ENCODE measurements around the gene AGK. TPM values are rescaled to one million over a fixed set of nuclear protein-coding genes. Genes with fewer than 3 reads are reported as not detected.

The AGK gene
- total RNA-seq (2014; rRNA removed; shearing (Covaris generic)): 45.3 and 53.5 TPM in 2 replicates

GRCh38 chr7:141551094-141551781, at the start of gene AGK:
TSS of gene AGK (plus strand) at chr7:141551410. CDS start at chr7:141555467, 4,057 bp downstream.
- DNase-seq (ENCODE audit: low spot score): peak; percentile 72
- in situ Hi-C loops (cut with HindIII; ENCODE audit: low sequenced_read_pairs): no loop called here

- in situ Hi-C loops (cut with HindIII; ENCODE audit: low sequenced_read_pairs): no loop called here
- no peak for DNase-seq (ENCODE audit: low spot score)
Observed at GRCh38 chr7:141501451-141501850, 49.8 kb upstream of the AGK start.

GRCh38 chr7:141511316-141511675, 39.9 kb upstream of the AGK start:
- in situ Hi-C loops (cut with HindIII; ENCODE audit: low sequenced_read_pairs): no loop called here
- DNase-seq (ENCODE audit: low spot score): peak; percentile 11

- in situ Hi-C loops (cut with HindIII; ENCODE audit: low sequenced_read_pairs): no loop called here
- peak; percentile 47 for DNase-seq (ENCODE audit: low spot score)
Observed at GRCh38 chr7:141511676-141512396, 39.4 kb upstream of the AGK start.

GRCh38 chr7:141512597-141512996, 38.6 kb upstream of the AGK start:
- in situ Hi-C loops (cut with HindIII; ENCODE audit: low sequenced_read_pairs): no loop called here
- DNase-seq (ENCODE audit: low spot score): no peak

- in situ Hi-C loops (cut with HindIII; ENCODE audit: low sequenced_read_pairs): no loop called here
- no peak for DNase-seq (ENCODE audit: low spot score)
Observed at GRCh38 chr7:141513720-141514119, 37.5 kb upstream of the AGK start.

- in situ Hi-C loops (cut with HindIII; ENCODE audit: low sequenced_read_pairs): no loop called here
Observed at GRCh38 chr7:141515941-141516340, 35.3 kb upstream of the AGK start.

GRCh38 chr7:141519623-141520022, 31.6 kb upstream of the AGK start:
- no peak for DNase-seq (ENCODE audit: low spot score)

More at GRCh38 chr7:141515941-141516340, 35.3 kb upstream of the AGK start:
- no peak for DNase-seq (ENCODE audit: low spot score)

GRCh38 chr7:141522657-141523342, 28.4 kb upstream of the AGK start:
- no peak for DNase-seq (ENCODE audit: low spot score)
- in situ Hi-C loops (cut with HindIII; ENCODE audit: low sequenced_read_pairs): no loop called here

More at GRCh38 chr7:141519623-141520022, 31.6 kb upstream of the AGK start:
- in situ Hi-C loops (cut with HindIII; ENCODE audit: low sequenced_read_pairs): no loop called here

GRCh38 chr7:141525973-141526514, 25.2 kb upstream of the AGK start:
- in situ Hi-C loops (cut with HindIII; ENCODE audit: low sequenced_read_pairs): no loop called here
- no peak for DNase-seq (ENCODE audit: low spot score)

- DNase-seq (ENCODE audit: low spot score): no peak
- in situ Hi-C loops (cut with HindIII; ENCODE audit: low sequenced_read_pairs): no loop called here
Observed at GRCh38 chr7:141527076-141527475, 24.1 kb upstream of the AGK start.

- in situ Hi-C loops (cut with HindIII; ENCODE audit: low sequenced_read_pairs): no loop called here
- no peak for DNase-seq (ENCODE audit: low spot score)
Observed at GRCh38 chr7:141528399-141528798, 22.8 kb upstream of the AGK start.

- in situ Hi-C loops (cut with HindIII; ENCODE audit: low sequenced_read_pairs): no loop called here
Observed at GRCh38 chr7:141533149-141533949, 17.9 kb upstream of the AGK start.

GRCh38 chr7:141534757-141535737, 16.2 kb upstream of the AGK start:
- in situ Hi-C loops (cut with HindIII; ENCODE audit: low sequenced_read_pairs): no loop called here
- DNase-seq (ENCODE audit: low spot score): no peak

More at GRCh38 chr7:141533149-141533949, 17.9 kb upstream of the AGK start:
- DNase-seq (ENCODE audit: low spot score): peak; percentile 91

GRCh38 chr7:141537906-141538305, 13.3 kb upstream of the AGK start:
- no peak for DNase-seq (ENCODE audit: low spot score)
- in situ Hi-C loops (cut with HindIII; ENCODE audit: low sequenced_read_pairs): no loop called here

GRCh38 chr7:141541375-141541774, 9.8 kb upstream of the AGK start:
- in situ Hi-C loops (cut with HindIII; ENCODE audit: low sequenced_read_pairs): no loop called here
- DNase-seq (ENCODE audit: low spot score): no peak

GRCh38 chr7:141544831-141545230, 6.4 kb upstream of the AGK start:
- no peak for DNase-seq (ENCODE audit: low spot score)
- in situ Hi-C loops (cut with HindIII; ENCODE audit: low sequenced_read_pairs): no loop called here

- no peak for DNase-seq (ENCODE audit: low spot score)
- in situ Hi-C loops (cut with HindIII; ENCODE audit: low sequenced_read_pairs): no loop called here
Observed at GRCh38 chr7:141549582-141549981, 1.6 kb upstream of the AGK start.

All from G401 (cell line).